HCT116 (cell line): ENCODE results near the gene TMEM135. TPM values are rescaled to one million over a fixed set of nuclear protein-coding genes. Genes with fewer than 3 reads are reported as not detected.

Experiments used
- ATAC-seq: fragments of 200-7000 bp; cut with Tn5 transposase; 2 replicates; pipeline ENCODE4 v1.9.1; 2020; ENCODE audit warnings: mild to moderate bottlenecking, moderate library complexity
- BruUV-seq: library from RNA; stranded (reverse); fragments of 400-500 nt; replicated peaks from 2 replicates; lab custom pipeline; 2021; lab: Mats Ljungman, UMichigan
- CTCF ChIA-PET: fragments of 300-600 bp; sonication (Branson Sonifier 250); formaldehyde crosslinking; loops from one replicate; lab custom pipeline; 2021; ENCODE audit warnings: antibody characterized with exemption; lab: Charles Lee
- POLR2A ChIA-PET: fragments of 300-600, 350-600 bp; sonication (Branson Sonifier 250); formaldehyde crosslinking; loops from one replicate; lab custom pipeline; 2021; ENCODE audit warnings: antibody characterized with exemption; lab: Charles Lee
- RAD21 ChIA-PET, 2 experiments: fragments of 300-600 bp; sonication (Branson Sonifier 250); formaldehyde crosslinking; loops; one replicate each; lab custom pipeline; 2023; ENCODE audit warnings: low total read pairs in 2 of 2; ENCODE audit not compliant: uncharacterized antibody in 2 of 2, unreplicated experiment in 2 of 2, low non-redundant PET in 1 of 2; lab: Charles Lee
- DNase-seq: peaks from one replicate; pipeline ENCODE4 v3.0.0-alpha.2; 2010; ENCODE audit warnings: low read depth, low spot score
- H2AFZ ChIP-seq: fragments of 200-600 bp; shearing (Covaris generic), sonication (generic); 2 replicates; pipeline ENCODE4 v1.6.1; 2017; ENCODE audit warnings: low read depth, mixed run types, mixed read lengths, antibody characterized with exemption, low read length; ENCODE audit not compliant: poor library complexity, severe bottlenecking
- H3K27ac ChIP-seq: 2 replicates; pipeline ENCODE4 v1.5.1; 2012; ENCODE audit warnings: low read depth, low read length
- H3K27me3 ChIP-seq: fragments of 200-600 bp; sonication (generic); 2 replicates; pipeline ENCODE4 v1.6.1; 2016; ENCODE audit warnings: mixed run types, low read length, mixed read lengths; ENCODE audit not compliant: insufficient read depth
- H3K36me3 ChIP-seq, 2 experiments: fragments of 200-500 bp in 1 of 2; fragments of 200-600 bp in 1 of 2; sonication (Bioruptor generic) in 1 of 2; sonication (generic) in 1 of 2; 2 replicates each; pipeline versions ENCODE4 v1.5.1 to v1.6.1; 2014 to 2016; ENCODE audit warnings: low read length in 2 of 2, inconsistent platforms in 1 of 2, mixed read lengths in 1 of 2, mixed run types in 1 of 2; ENCODE audit not compliant: insufficient read depth in 2 of 2, control insufficient read depth in 1 of 2
- H3K4me1 ChIP-seq, 2 experiments: fragments of 200-600 bp in 1 of 2; sonication (generic) in 1 of 2; 2 replicates each; pipeline versions ENCODE4 v1.5.1 to v1.6.1; 2012 to 2017; ENCODE audit warnings: low read length in 2 of 2, inconsistent platforms in 1 of 2, mild to moderate bottlenecking in 1 of 2, mixed read lengths in 1 of 2, mixed run types in 1 of 2, moderate library complexity in 1 of 2; ENCODE audit not compliant: insufficient read depth in 2 of 2, control insufficient read depth in 1 of 2
- H3K4me2 ChIP-seq: fragments of 200-600 bp; sonication (generic); 2 replicates; pipeline ENCODE4 v1.6.1; 2017; ENCODE audit warnings: mixed run types, low read length, mixed read lengths
- H3K4me3 ChIP-seq, 2 experiments: fragments of 200-600 bp in 1 of 2; sonication (generic) in 1 of 2; replicated peaks in 1 of 2; 2 replicates each; pipeline ENCODE4 v1.5.1; 2011 to 2016; ENCODE audit warnings: low read length in 2 of 2, control low read depth in 1 of 2, low read depth in 1 of 2, mild to moderate bottlenecking in 1 of 2, mixed read lengths in 1 of 2, mixed run types in 1 of 2
- H3K79me2 ChIP-seq: fragments of 200-600 bp; sonication (generic); 2 replicates; pipeline ENCODE4 v1.6.1; 2017; ENCODE audit warnings: mild to moderate bottlenecking, mixed run types, low read length, moderate library complexity, mixed read lengths; ENCODE audit not compliant: insufficient read depth
- H3K9ac ChIP-seq: fragments of 200-600 bp; sonication (generic); 2 replicates; pipeline ENCODE4 v1.6.1; 2016; ENCODE audit warnings: low read length, mixed read lengths
- H3K9me2 ChIP-seq: fragments of 200-600 bp; sonication (generic), shearing (Covaris generic); 2 replicates; pipeline ENCODE4 v1.6.1; 2017; ENCODE audit warnings: mixed run types, mild to moderate bottlenecking, moderate library complexity; ENCODE audit not compliant: insufficient read depth
- H3K9me3 ChIP-seq, 2 experiments: fragments of 200-500 bp in 1 of 2; fragments of 200-600 bp in 1 of 2; sonication (Bioruptor generic) in 1 of 2; sonication (generic) in 1 of 2; 2 replicates each; pipeline ENCODE4 v1.6.1; 2014 to 2017; ENCODE audit warnings: low read length in 2 of 2, mixed read lengths in 2 of 2, inconsistent platforms in 1 of 2, low read depth in 1 of 2, mild to moderate bottlenecking in 1 of 2, mixed run types in 1 of 2, moderate library complexity in 1 of 2; ENCODE audit not compliant: control insufficient read depth in 1 of 2, insufficient read depth in 1 of 2
- H4K20me1 ChIP-seq: fragments of 200-600 bp; sonication (generic), shearing (Covaris generic); 2 replicates; pipeline ENCODE4 v1.6.1; 2017; ENCODE audit warnings: mixed run types, mild to moderate bottlenecking, moderate library complexity; ENCODE audit not compliant: insufficient read depth
- EGR1 ChIP-seq: IDR thresholded peaks from 2 replicates; pipeline ENCODE4 v1.6.1; 2012; ENCODE audit warnings: low read depth
- ELF1 ChIP-seq: IDR thresholded peaks from 2 replicates; pipeline ENCODE4 v1.6.1; 2012; ENCODE audit warnings: low read depth, borderline replicate concordance
- EZH2 ChIP-seq: fragments of 200-600 bp; sonication (generic); IDR thresholded peaks from 2 replicates; pipeline ENCODE4 v1.6.1; 2017; ENCODE audit warnings: antibody characterized with exemption, mixed run types
- FOSL1 ChIP-seq: IDR thresholded peaks from 2 replicates; pipeline ENCODE4 v1.6.1; 2012; ENCODE audit warnings: low read depth
- JUND ChIP-seq: IDR thresholded peaks from 2 replicates; pipeline ENCODE4 v1.6.1; 2012
- POLR2A ChIP-seq: IDR thresholded peaks from 2 replicates; pipeline ENCODE4 v1.7.0; 2011; ENCODE audit warnings: borderline replicate concordance; ENCODE audit not compliant: insufficient read depth, insufficient read length; ENCODE audit errors: extremely low read depth
- SIN3A ChIP-seq: IDR thresholded peaks from 2 replicates; pipeline ENCODE4 v1.6.1; 2012; ENCODE audit warnings: low read depth
- TCF7L2 ChIP-seq: IDR thresholded peaks from 2 replicates; pipeline ENCODE4 v1.7.0; 2011; ENCODE audit warnings: borderline replicate concordance, inconsistent platforms; ENCODE audit not compliant: insufficient read depth, insufficient read length; ENCODE audit errors: extremely low read depth
- YY1 ChIP-seq: IDR thresholded peaks from 2 replicates; pipeline ENCODE4 v1.6.1; 2011; ENCODE audit warnings: low read length, low read depth, moderate library complexity, mild to moderate bottlenecking; ENCODE audit not compliant: insufficient replicate concordance; ENCODE audit errors: extremely low read depth
- ZNF274 ChIP-seq: fragments of 200-500 bp; sonication (Bioruptor generic); IDR thresholded peaks from 2 replicates; pipeline ENCODE4 v1.6.1; 2014; ENCODE audit warnings: mild to moderate bottlenecking, low read depth, low read length, inconsistent platforms
- intact Hi-C: fragments of 100-400 bp; cut with micrococcal nuclease; formaldehyde crosslinking; loops from 2 replicates; pipeline ENCODE4 v1.10.0; 2022
- total RNA-seq: library from RNA; stranded (reverse); gene quantifications from one replicate; pipeline ENCODE4 v1.2.1, GENCODE V29; 2021; ENCODE audit not compliant: unreplicated experiment
- TF ChIP-seq, protein P1 (sequence below), 3 experiments: fragments of 200-600 bp in 1 of 3; sonication (generic) in 1 of 3; IDR thresholded peaks in 2 of 3; conservative IDR thresholded peaks in 1 of 3; 2 replicates each; pipeline ENCODE4 v1.5.1; 2012 to 2017; ENCODE audit warnings: low read depth in 2 of 3, low read length in 2 of 3, antibody characterized with exemption in 1 of 3, borderline replicate concordance in 1 of 3, control low read depth in 1 of 3, mild to moderate bottlenecking in 1 of 3, mixed read lengths in 1 of 3, mixed run types in 1 of 3, moderate library complexity in 1 of 3; ENCODE audit not compliant: insufficient read depth in 1 of 3
- TF ChIP-seq, protein P2 (sequence below): IDR thresholded peaks from 2 replicates; pipeline ENCODE4 v1.6.1; 2012; ENCODE audit warnings: low read depth
- TF ChIP-seq, protein P3 (sequence below): IDR thresholded peaks from 2 replicates; pipeline ENCODE4 v1.6.1; 2012

Gene TMEM135
- total RNA-seq, 1 experiment from 2014 or later = 50.6 TPM

DNA sequence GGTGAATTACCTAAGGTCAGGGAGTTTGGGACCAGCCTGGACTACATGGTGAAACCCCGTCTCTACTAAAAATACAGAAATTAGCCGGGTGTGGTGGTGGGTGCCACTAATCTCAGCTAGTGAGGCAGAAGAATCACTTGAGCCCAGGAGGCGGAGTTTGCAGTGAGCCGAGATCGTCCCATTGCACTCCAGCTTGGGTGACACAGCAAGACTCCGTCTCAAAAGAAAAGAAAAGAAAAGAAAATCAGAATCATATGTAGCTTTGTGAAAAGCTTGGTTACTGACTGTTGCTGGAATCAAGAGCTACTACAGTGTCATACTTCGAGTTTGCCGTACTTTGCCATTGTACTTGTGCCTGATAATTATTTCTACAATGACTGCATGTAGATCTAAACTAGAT, 4.2 kb upstream of the TMEM135 start:
- Histone ChIP-seq H3K79me2 (peaks cover 8% of the 10 kb centered on the region), H3K4me2 (no peak overlapping the region), H3K4me1 (peaks cover 15 to 22% of the 10 kb centered on the region in 2 experiments), H3K4me3 (no peak overlapping the region), H3K27me3 (no peaks in the 10 kb centered on the region), H3K36me3 (no peaks in the 10 kb centered on the region), H3K9me2 (no peaks in the 10 kb centered on the region), H2AFZ (no peak overlapping the region), H4K20me1 (no peaks in the 10 kb centered on the region), H3K9ac (no peak overlapping the region), H3K27ac (no peak overlapping the region), H3K9me3 (no peaks in the 10 kb centered on the region)
- ChIA-PET POLR2A (no interaction called here), RAD21 (no interaction called here), CTCF (no interaction called here)
- no peak for DNase-seq
- no peak for ATAC-seq
- intact Hi-C loops = no loop called here
- BruUV-seq = no TSS peak
- TF ChIP-seq EZH2 (no peak), SIN3A (no peak), YY1 (no peak), EGR1 (no peak), FOSL1 (no peak), ELF1 (no peak), ZNF274 (no peak), JUND (no peak), POLR2A (no peak), TCF7L2 (no peak)
- TF ChIP-seq, protein P1, sequence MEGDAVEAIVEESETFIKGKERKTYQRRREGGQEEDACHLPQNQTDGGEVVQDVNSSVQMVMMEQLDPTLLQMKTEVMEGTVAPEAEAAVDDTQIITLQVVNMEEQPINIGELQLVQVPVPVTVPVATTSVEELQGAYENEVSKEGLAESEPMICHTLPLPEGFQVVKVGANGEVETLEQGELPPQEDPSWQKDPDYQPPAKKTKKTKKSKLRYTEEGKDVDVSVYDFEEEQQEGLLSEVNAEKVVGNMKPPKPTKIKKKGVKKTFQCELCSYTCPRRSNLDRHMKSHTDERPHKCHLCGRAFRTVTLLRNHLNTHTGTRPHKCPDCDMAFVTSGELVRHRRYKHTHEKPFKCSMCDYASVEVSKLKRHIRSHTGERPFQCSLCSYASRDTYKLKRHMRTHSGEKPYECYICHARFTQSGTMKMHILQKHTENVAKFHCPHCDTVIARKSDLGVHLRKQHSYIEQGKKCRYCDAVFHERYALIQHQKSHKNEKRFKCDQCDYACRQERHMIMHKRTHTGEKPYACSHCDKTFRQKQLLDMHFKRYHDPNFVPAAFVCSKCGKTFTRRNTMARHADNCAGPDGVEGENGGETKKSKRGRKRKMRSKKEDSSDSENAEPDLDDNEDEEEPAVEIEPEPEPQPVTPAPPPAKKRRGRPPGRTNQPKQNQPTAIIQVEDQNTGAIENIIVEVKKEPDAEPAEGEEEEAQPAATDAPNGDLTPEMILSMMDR (IDR thresholded peaks at IDR 0.05 in 2 of 3, conservative IDR thresholded peaks at IDR 0.05 in 1 of 3; ENCODE audit: borderline replicate concordance in 1 of 3, insufficient read depth in 1 of 3, low read depth in 2 of 3, low read length in 2 of 3) = no peak
- TF ChIP-seq, protein P2, sequence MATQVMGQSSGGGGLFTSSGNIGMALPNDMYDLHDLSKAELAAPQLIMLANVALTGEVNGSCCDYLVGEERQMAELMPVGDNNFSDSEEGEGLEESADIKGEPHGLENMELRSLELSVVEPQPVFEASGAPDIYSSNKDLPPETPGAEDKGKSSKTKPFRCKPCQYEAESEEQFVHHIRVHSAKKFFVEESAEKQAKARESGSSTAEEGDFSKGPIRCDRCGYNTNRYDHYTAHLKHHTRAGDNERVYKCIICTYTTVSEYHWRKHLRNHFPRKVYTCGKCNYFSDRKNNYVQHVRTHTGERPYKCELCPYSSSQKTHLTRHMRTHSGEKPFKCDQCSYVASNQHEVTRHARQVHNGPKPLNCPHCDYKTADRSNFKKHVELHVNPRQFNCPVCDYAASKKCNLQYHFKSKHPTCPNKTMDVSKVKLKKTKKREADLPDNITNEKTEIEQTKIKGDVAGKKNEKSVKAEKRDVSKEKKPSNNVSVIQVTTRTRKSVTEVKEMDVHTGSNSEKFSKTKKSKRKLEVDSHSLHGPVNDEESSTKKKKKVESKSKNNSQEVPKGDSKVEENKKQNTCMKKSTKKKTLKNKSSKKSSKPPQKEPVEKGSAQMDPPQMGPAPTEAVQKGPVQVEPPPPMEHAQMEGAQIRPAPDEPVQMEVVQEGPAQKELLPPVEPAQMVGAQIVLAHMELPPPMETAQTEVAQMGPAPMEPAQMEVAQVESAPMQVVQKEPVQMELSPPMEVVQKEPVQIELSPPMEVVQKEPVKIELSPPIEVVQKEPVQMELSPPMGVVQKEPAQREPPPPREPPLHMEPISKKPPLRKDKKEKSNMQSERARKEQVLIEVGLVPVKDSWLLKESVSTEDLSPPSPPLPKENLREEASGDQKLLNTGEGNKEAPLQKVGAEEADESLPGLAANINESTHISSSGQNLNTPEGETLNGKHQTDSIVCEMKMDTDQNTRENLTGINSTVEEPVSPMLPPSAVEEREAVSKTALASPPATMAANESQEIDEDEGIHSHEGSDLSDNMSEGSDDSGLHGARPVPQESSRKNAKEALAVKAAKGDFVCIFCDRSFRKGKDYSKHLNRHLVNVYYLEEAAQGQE = no peak
- TF ChIP-seq, protein P3, sequence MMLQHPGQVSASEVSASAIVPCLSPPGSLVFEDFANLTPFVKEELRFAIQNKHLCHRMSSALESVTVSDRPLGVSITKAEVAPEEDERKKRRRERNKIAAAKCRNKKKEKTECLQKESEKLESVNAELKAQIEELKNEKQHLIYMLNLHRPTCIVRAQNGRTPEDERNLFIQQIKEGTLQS = no peak
